H1 (cell line): ENCODE data around the gene VPS54. TPM values are rescaled to one million over a fixed set of nuclear protein-coding genes. Genes with fewer than 3 reads are reported as not detected.

Experiments used
- CTCF ChIA-PET: fragments of 300-600 bp; sonication (Branson Sonifier 250); formaldehyde crosslinking; loops from one replicate; lab custom pipeline; 2021; ENCODE audit not compliant: partially characterized antibody; lab: Charles Lee
- POLR2A ChIA-PET: fragments of 300-600 bp; sonication (Branson Sonifier 250); formaldehyde crosslinking; loops from one replicate; lab custom pipeline; 2021; ENCODE audit warnings: inconsistent platforms; ENCODE audit not compliant: partially characterized antibody; lab: Charles Lee
- DNase-seq, 2 experiments: peaks; one replicate each; pipeline versions ENCODE4 v3.0.0 to v3.0.0-alpha.2; 2010 to 2022; ENCODE audit warnings: low spot score in 2 of 2, low read depth in 1 of 2, mixed read lengths in 1 of 2
- FAIRE-seq: peaks from 2 replicates; lab custom pipeline; 2011; peaks lifted over from hg19 to GRCh38; lab: Jason Lieb, UNC
- H2AFZ ChIP-seq: 2 replicates; pipeline ENCODE4 v1.8.1; 2012; ENCODE audit warnings: low read length, inconsistent platforms
- H2AK5ac ChIP-seq: 2 replicates; pipeline ENCODE4 v1.6.1; 2013; ENCODE audit warnings: low read depth, low read length
- H2BK120ac ChIP-seq: replicated peaks from 2 replicates; pipeline ENCODE3; 2013; ENCODE audit warnings: low read depth, low read length, inconsistent platforms
- H2BK12ac ChIP-seq: 2 replicates; pipeline ENCODE4 v1.6.1; 2013; ENCODE audit warnings: low read depth, low read length
- H2BK15ac ChIP-seq: 2 replicates; pipeline ENCODE4 v1.6.1; 2013; ENCODE audit warnings: low read length
- H2BK20ac ChIP-seq: 2 replicates; pipeline ENCODE4 v1.6.1; 2013; ENCODE audit warnings: low read length
- H2BK5ac ChIP-seq: 2 replicates; pipeline ENCODE4 v1.6.1; 2013; ENCODE audit warnings: low read depth, low read length
- H3K14ac ChIP-seq: 2 replicates; pipeline ENCODE4 v1.6.1; 2013; ENCODE audit warnings: inconsistent platforms; ENCODE audit not compliant: insufficient read length
- H3K18ac ChIP-seq: 2 replicates; pipeline ENCODE4 v1.6.1; 2013; ENCODE audit warnings: low read length; ENCODE audit errors: extremely low read depth
- H3K23ac ChIP-seq: 2 replicates; pipeline ENCODE4 v1.6.1; 2013; ENCODE audit warnings: inconsistent platforms; ENCODE audit not compliant: insufficient read length
- H3K23me2 ChIP-seq: 2 replicates; pipeline ENCODE4 v1.6.1; 2013; ENCODE audit warnings: low read depth, low read length
- H3K27ac ChIP-seq: 2 replicates; pipeline ENCODE4 v1.6.1; 2011; ENCODE audit warnings: low read depth, low read length, inconsistent platforms
- H3K27me3 ChIP-seq, 4 experiments: replicated peaks in 1 of 4; 1 replicate in 1 of 4; 2 replicates in 3 of 4; pipeline versions ENCODE4 v1.6.1 to v1.8.1; 2011 to 2013; ENCODE audit warnings: low read length in 3 of 4, mild to moderate bottlenecking in 3 of 4, inconsistent platforms in 2 of 4, mixed read lengths in 2 of 4, moderate library complexity in 1 of 4; ENCODE audit not compliant: control insufficient read depth in 3 of 4, insufficient read depth in 3 of 4; ENCODE audit errors: extremely low read depth in 1 of 4
- H3K36me3 ChIP-seq, 4 experiments: 2 replicates each; pipeline versions ENCODE4 v1.6.1 to v1.8.1; 2011 to 2013; ENCODE audit warnings: mild to moderate bottlenecking in 4 of 4, low read length in 3 of 4, moderate library complexity in 2 of 4, control low read depth in 1 of 4, inconsistent platforms in 1 of 4; ENCODE audit not compliant: insufficient read depth in 4 of 4, control insufficient read depth in 2 of 4
- H3K4ac ChIP-seq: replicated peaks from 2 replicates; pipeline ENCODE3; 2013; ENCODE audit warnings: low read length, low read depth, mixed read lengths, inconsistent platforms; ENCODE audit not compliant: insufficient read length
- H3K4me1 ChIP-seq, 4 experiments: replicated peaks in 1 of 4; 1 replicate in 1 of 4; 2 replicates in 3 of 4; pipeline versions ENCODE4 v1.6.1 to v1.8.1; 2011 to 2013; ENCODE audit warnings: low read length in 3 of 4, inconsistent platforms in 2 of 4, mixed read lengths in 1 of 4; ENCODE audit not compliant: insufficient read depth in 4 of 4, control insufficient read depth in 3 of 4
- H3K4me2 ChIP-seq, 2 experiments: 2 replicates each; pipeline versions ENCODE4 v1.6.1 to v1.8.1; 2011 to 2013; ENCODE audit warnings: low read depth in 2 of 2, low read length in 2 of 2, control low read depth in 1 of 2, inconsistent platforms in 1 of 2, mild to moderate bottlenecking in 1 of 2; ENCODE audit not compliant: insufficient read depth in 1 of 2
- H3K4me3 ChIP-seq, 4 experiments: fragments of 200-600, 300-600 bp in 1 of 4; sonication (generic), shearing (Covaris generic), sonication (Bioruptor Twin) in 1 of 4; 2 replicates each; pipeline versions ENCODE4 v1.5.1 to v1.8.1; 2011 to 2016; ENCODE audit warnings: low read length in 4 of 4, low read depth in 3 of 4, control low read depth in 2 of 4, inconsistent platforms in 2 of 4, mild to moderate bottlenecking in 2 of 4, mixed read lengths in 1 of 4, moderate library complexity in 1 of 4; ENCODE audit not compliant: insufficient read depth in 2 of 4; ENCODE audit errors: extremely low read depth in 1 of 4
- H3K56ac ChIP-seq: replicated peaks from 2 replicates; pipeline ENCODE3; 2013; ENCODE audit warnings: low read depth, mild to moderate bottlenecking, mixed read lengths, low read length, inconsistent platforms; ENCODE audit not compliant: insufficient read length
- H3K79me1 ChIP-seq: 2 replicates; pipeline ENCODE4 v1.6.1; 2013; ENCODE audit warnings: low read depth, low read length, control low read depth
- H3K79me2 ChIP-seq, 2 experiments: 2 replicates each; pipeline versions ENCODE4 v1.6.1 to v1.8.1; 2012 to 2013; ENCODE audit warnings: low read length in 2 of 2, mild to moderate bottlenecking in 2 of 2, inconsistent platforms in 1 of 2; ENCODE audit not compliant: insufficient read depth in 2 of 2, control insufficient read depth in 1 of 2
- H3K9ac ChIP-seq, 4 experiments: replicated peaks in 1 of 4; 1 replicate in 1 of 4; 2 replicates in 3 of 4; pipeline versions ENCODE4 v1.6.1 to v1.8.1; 2011 to 2013; ENCODE audit warnings: low read depth in 3 of 4, low read length in 3 of 4, control low read depth in 2 of 4, mild to moderate bottlenecking in 2 of 4, moderate library complexity in 2 of 4, inconsistent platforms in 1 of 4; ENCODE audit errors: extremely low read depth in 1 of 4
- H3K9me3 ChIP-seq, 2 experiments: 2 replicates each; pipeline versions ENCODE4 v1.6.1 to v1.8.1; 2012 to 2013; ENCODE audit warnings: mild to moderate bottlenecking in 2 of 2, moderate library complexity in 2 of 2, control low read depth in 1 of 2, inconsistent platforms in 1 of 2, low read depth in 1 of 2, low read length in 1 of 2, mixed read lengths in 1 of 2; ENCODE audit not compliant: insufficient read depth in 2 of 2
- H4K20me1 ChIP-seq, 2 experiments: replicated peaks in 1 of 2; 2 replicates each; pipeline versions ENCODE3 to v1.8.1; 2011 to 2013; ENCODE audit warnings: inconsistent platforms in 2 of 2, low read length in 2 of 2, mild to moderate bottlenecking in 1 of 2; ENCODE audit not compliant: insufficient read depth in 2 of 2, control insufficient read depth in 1 of 2
- H4K5ac ChIP-seq: 2 replicates; pipeline ENCODE4 v1.6.1; 2013; ENCODE audit warnings: low read length, low read depth, mixed read lengths, inconsistent platforms; ENCODE audit not compliant: insufficient read length
- H4K8ac ChIP-seq: 2 replicates; pipeline ENCODE4 v1.8.0; 2013; ENCODE audit warnings: mild to moderate bottlenecking, moderate library complexity, low read length, inconsistent platforms; ENCODE audit not compliant: insufficient read depth; ENCODE audit errors: extremely low read depth
- H4K91ac ChIP-seq: replicated peaks from 2 replicates; pipeline ENCODE3; 2013; ENCODE audit warnings: low read length, mixed read lengths, inconsistent platforms; ENCODE audit not compliant: insufficient read length
- BACH1 ChIP-seq: IDR thresholded peaks from 2 replicates; pipeline ENCODE4 v1.6.1; 2012; ENCODE audit warnings: low read length, improper control_type of control experiment
- CEBPB ChIP-seq: IDR thresholded peaks from 2 replicates; pipeline ENCODE4 v1.6.1; 2012; ENCODE audit warnings: low read depth, low read length
- CHD1 ChIP-seq: IDR thresholded peaks from 2 replicates; pipeline ENCODE4 v1.6.1; 2012; ENCODE audit warnings: low read depth, low read length, improper control_type of control experiment
- E2F6 ChIP-seq: IDR thresholded peaks from 2 replicates; pipeline ENCODE4 v1.6.1; 2012; ENCODE audit warnings: inconsistent platforms
- EZH2 ChIP-seq: fragments of 200-600 bp; sonication (generic); IDR thresholded peaks from 2 replicates; pipeline ENCODE4 v1.7.1; 2012; ENCODE audit warnings: low read depth, mild to moderate bottlenecking, moderate library complexity, low read length, inconsistent platforms; ENCODE audit not compliant: severe bottlenecking
- FOSL1 ChIP-seq: IDR thresholded peaks from 2 replicates; pipeline ENCODE4 v1.6.1; 2011; ENCODE audit warnings: mild to moderate bottlenecking, low read depth, low read length, moderate library complexity; ENCODE audit not compliant: insufficient read depth
- GABPA ChIP-seq: IDR thresholded peaks from 2 replicates; pipeline ENCODE4 v1.6.1; 2011; ENCODE audit warnings: mild to moderate bottlenecking, low read length, moderate library complexity, borderline replicate concordance; ENCODE audit not compliant: insufficient read depth
- MAX ChIP-seq: IDR thresholded peaks from 2 replicates; pipeline ENCODE4 v1.6.1; 2012; ENCODE audit warnings: inconsistent platforms
- POLR2AphosphoS5 ChIP-seq: IDR thresholded peaks from 2 replicates; pipeline ENCODE4 v1.6.1; 2011; ENCODE audit warnings: low read depth, low read length
- SAP30 ChIP-seq: fragments of 300-600 bp; sonication (generic); IDR thresholded peaks from 2 replicates; pipeline ENCODE4 v1.7.1; 2012; ENCODE audit warnings: low read length, moderate library complexity, mild to moderate bottlenecking, inconsistent platforms; ENCODE audit not compliant: insufficient read depth, insufficient replicate concordance
- SUZ12 ChIP-seq: fragments of 200-600 bp; sonication (generic); IDR thresholded peaks from 2 replicates; pipeline ENCODE4 v1.6.1; 2012; ENCODE audit warnings: mild to moderate bottlenecking, inconsistent platforms, low read length, moderate library complexity, mixed read lengths
- USF2 ChIP-seq: IDR thresholded peaks from 2 replicates; pipeline ENCODE4 v1.6.1; 2011; ENCODE audit warnings: low read length, improper control_type of control experiment
- WGBS, 2 experiments: shearing (Covaris generic) in 1 of 2; methylation state at CpG; one replicate each; pipeline versions ENCODE4 v1.1.6 to v1.1.7; 2013 to 2015; ENCODE audit warnings: low lambda C conversion rate in 2 of 2, mixed read lengths in 2 of 2, inconsistent platforms in 1 of 2, low coverage in 1 of 2, missing lambda C conversion rate in 1 of 2; ENCODE audit not compliant: insufficient replicate concordance in 2 of 2, insufficient coverage in 1 of 2, insufficient read length in 1 of 2; ENCODE audit errors: extremely low coverage in 1 of 2, missing lambda C conversion rate in 1 of 2; 5-methylcytosine and 5-hydroxymethylcytosine counted together
- polyA plus RNA-seq, 7 experiments: library from polyadenylated mRNA; depleted of rRNA in 3 of 7; stranded (reverse) in 5 of 7; unstranded in 2 of 7; fragments of >200 nt in 5 of 7; fragments of 200-250 nt in 2 of 7; gene quantifications; 1 replicate in 5 of 7; 2 replicates in 1 of 7; 4 replicates in 1 of 7; pipeline versions ENCODE4 v1.2.1 to v1.2.3, GENCODE V29; 2011 to 2013; ENCODE audit warnings: missing spikeins in 2 of 7, mixed read lengths in 2 of 7
- total RNA-seq: library from RNA; stranded (reverse); fragmentation: NEBNext Ultra II Directional; extraction: Animal tissue kit (Norgen Biotek cat#: 25700); gene quantifications from 2 replicates; pipeline ENCODE4 v1.2.1, GENCODE V29; 2021

Gene VPS54
- total and polyA plus RNA-seq, 2 of the 8 experiments (the other 6 are each of a cell fraction or from before 2014, with no cell fraction given) = 3.6 to 13.2 TPM

DNA sequence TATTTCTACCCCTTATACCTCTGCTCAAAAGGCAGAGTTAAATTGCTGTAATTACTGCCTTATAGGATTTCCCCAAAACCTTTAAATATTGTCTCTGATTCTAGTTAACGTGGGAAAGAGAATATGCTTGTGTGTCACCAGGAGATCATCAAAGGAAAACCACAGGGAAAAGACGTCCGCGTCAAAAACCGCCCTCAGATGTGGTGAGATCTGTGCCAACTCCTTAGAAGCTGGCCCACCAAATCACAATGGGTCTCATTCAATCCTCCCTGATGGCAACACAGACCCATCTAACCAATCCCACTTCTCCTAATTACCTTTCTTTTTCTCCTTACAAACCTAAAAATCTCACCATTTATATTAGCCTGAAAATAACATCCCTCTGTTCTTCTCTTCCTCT, 25.4 kb downstream of the VPS54 start:
- FAIRE-seq = no peak

More for the DNA sequence above, 25.4 kb downstream of the VPS54 start:
- ChIA-PET POLR2A (no interaction called here), CTCF (interaction anchor here (1.5 kb wide), 1 partner anchor 33 kb away, joined by 3 read pairs; no protein-coding TSS in a partner anchor)
- Histone ChIP-seq H3K9ac (no peak overlapping the region), H3K4me2 (no peak overlapping the region), H2AFZ (no peak overlapping the region), H3K18ac (no peak overlapping the region), H3K79me1 (no peaks in the 10 kb centered on the region), H3K79me2 (peaks cover 0 to 3% of the 10 kb centered on the region in 2 experiments; a peak in 1 of 4 replicates), H4K91ac (no peak overlapping the region), H2BK5ac (no peak overlapping the region), H3K4me1 (peaks cover 0 to 4% (median under 1%) of the 10 kb centered on the region in 4 experiments; a peak in 2 of 7 replicates), H4K20me1 (no peaks in the 10 kb centered on the region), H4K5ac (no peak overlapping the region), H4K8ac (no peak overlapping the region), H3K9me3 (peaks cover 6 to 16% of the 10 kb centered on the region in 2 experiments; a peak in 3 of 4 replicates), H2BK12ac (no peak overlapping the region; the same call in 1 of the 2 replicates), H2BK120ac (no peak overlapping the region), H2BK15ac (no peak overlapping the region), H2AK5ac (no peak overlapping the region), H2BK20ac (no peak overlapping the region), H3K36me3 (no peaks in the 10 kb centered on the region; a peak in 2 of 8 replicates), H3K23ac (no peak overlapping the region), H3K27ac (no peak overlapping the region), H3K23me2 (no peaks in the 10 kb centered on the region), H3K4me3 (no peak overlapping the region), H3K27me3 (no peaks in the 10 kb centered on the region), H3K4ac (no peak overlapping the region), H3K56ac (no peak overlapping the region), H3K14ac (no peak overlapping the region)
- 88% methylated on average over 5 of the region's 5 CpGs; no CpG with 5 or more reads in 1 of the 2 experiments for WGBS, 2 experiments
- TF ChIP-seq GABPA = no peak
- TF ChIP-seq BACH1 = no peak
- TF ChIP-seq POLR2AphosphoS5 = no peak
- no peak for TF ChIP-seq SUZ12
- no peak for TF ChIP-seq MAX
- TF ChIP-seq E2F6 = no peak
- TF ChIP-seq CEBPB = no peak
- TF ChIP-seq CHD1 = no peak
- no peak for TF ChIP-seq FOSL1
- no peak for TF ChIP-seq EZH2
- TF ChIP-seq SAP30 = no peak
- TF ChIP-seq USF2 = no peak
- DNase-seq = no peak
